K562 (cell line): ENCODE measurements around the gene NPTX2. TPM values are rescaled to one million over a fixed set of nuclear protein-coding genes. Genes with fewer than 3 reads are reported as not detected.

Experiments used
- ATAC-seq: fragments of 200-7000 bp; cut with Tn5 transposase; 3 replicates; pipeline ENCODE4 v1.9.1; 2020; ENCODE audit warnings: moderate library complexity
- BruUV-seq: library from RNA; stranded (reverse); fragments of 400-500 nt; replicated peaks from 2 replicates; lab custom pipeline; 2021; lab: Mats Ljungman, UMichigan
- CTCF ChIA-PET: fragments of 300-600 bp; formaldehyde crosslinking; extraction: SDS; loops from one replicate; lab custom pipeline; 2021; ENCODE audit warnings: low intra/inter-chr PET ratio; lab: Yijun Ruan, JAX
- POLR2A ChIA-PET: fragments of 300-600, 350-650 bp; sonication (Branson Sonifier 250); formaldehyde crosslinking; extraction: SDS; loops from one replicate; lab custom pipeline; 2021; ENCODE audit warnings: antibody characterized with exemption, inconsistent platforms; lab: Yijun Ruan, JAX
- DNase-seq, 4 experiments: peaks; one replicate each; pipeline versions ENCODE4 v3.0.0 to v3.0.0-alpha.2; 2011 to 2018; ENCODE audit warnings: low spot score in 3 of 4, mixed read lengths in 3 of 4; ENCODE audit errors: extremely low read depth in 1 of 4
- FAIRE-seq: peaks from 2 replicates; lab custom pipeline; 2011; peaks lifted over from hg19 to GRCh38; lab: Jason Lieb, UNC
- H2AFZ ChIP-seq: 2 replicates; pipeline ENCODE4 v1.6.0; 2011; ENCODE audit warnings: low read depth, low read length, control low read depth, inconsistent platforms
- H3K27ac ChIP-seq: fragments of 200-600 bp; 3 replicates; pipeline ENCODE4 v1.8.0; 2011; ENCODE audit warnings: low read depth, mild to moderate bottlenecking, control low read depth, inconsistent platforms, low read length, moderate library complexity, mixed read lengths; ENCODE audit errors: extremely low read depth
- H3K27me3 ChIP-seq, 2 experiments: fragments of 300-600 bp in 1 of 2; 2 replicates in 1 of 2; 3 replicates in 1 of 2; pipeline versions ENCODE4 v1.6.0 to v1.8.0; 2011; ENCODE audit warnings: inconsistent platforms in 2 of 2, low read length in 2 of 2, mild to moderate bottlenecking in 1 of 2, mixed read lengths in 1 of 2, moderate library complexity in 1 of 2; ENCODE audit not compliant: control insufficient read depth in 2 of 2, insufficient read depth in 2 of 2
- H3K36me3 ChIP-seq: fragments of 300-600 bp; 3 replicates; pipeline ENCODE4 v1.8.0; 2011; ENCODE audit warnings: mild to moderate bottlenecking, low read length, inconsistent platforms; ENCODE audit not compliant: control insufficient read depth, insufficient read depth
- H3K4me1 ChIP-seq, 2 experiments: fragments of 200-600 bp in 1 of 2; replicated peaks in 1 of 2; 2 replicates in 1 of 2; 3 replicates in 1 of 2; pipeline versions ENCODE4 v1.5.1 to v1.8.0; 2011; ENCODE audit warnings: inconsistent platforms in 2 of 2, low read length in 2 of 2, mild to moderate bottlenecking in 1 of 2, mixed read lengths in 1 of 2, moderate library complexity in 1 of 2; ENCODE audit not compliant: control insufficient read depth in 2 of 2, insufficient read depth in 2 of 2
- H3K4me2 ChIP-seq: 2 replicates; pipeline ENCODE4 v1.6.1; 2011; ENCODE audit warnings: low read length, control low read depth, inconsistent platforms, mixed read lengths; ENCODE audit not compliant: insufficient read depth
- H3K4me3 ChIP-seq: fragments of 200-600 bp; sonication (generic), shearing (Covaris generic); 2 replicates; pipeline ENCODE4 v1.5.1; 2016; ENCODE audit warnings: control low read depth, inconsistent platforms
- H3K79me2 ChIP-seq: fragments of 200-600 bp; 3 replicates; pipeline ENCODE4 v1.8.0; 2011; ENCODE audit warnings: low read length, inconsistent platforms; ENCODE audit not compliant: control insufficient read depth, insufficient read depth
- H3K9ac ChIP-seq, 2 experiments: 2 replicates each; pipeline versions ENCODE4 v1.6.0 to v1.6.1; 2011; ENCODE audit warnings: low read depth in 2 of 2, low read length in 2 of 2, control low read depth in 1 of 2, inconsistent platforms in 1 of 2, mild to moderate bottlenecking in 1 of 2, mixed read lengths in 1 of 2; ENCODE audit not compliant: insufficient read depth in 1 of 2
- H3K9me1 ChIP-seq: one replicate; pipeline ENCODE4 v1.6.0; 2011; ENCODE audit warnings: inconsistent platforms, mild to moderate bottlenecking, low read length, moderate library complexity; ENCODE audit not compliant: control insufficient read depth, insufficient read depth
- H3K9me3 ChIP-seq: replicated peaks from 2 replicates; pipeline ENCODE4 v1.5.1; 2011; ENCODE audit warnings: low read depth, low read length, inconsistent platforms; ENCODE audit not compliant: control insufficient read depth, insufficient read depth
- H4K20me1 ChIP-seq: replicated peaks from 2 replicates; pipeline ENCODE4 v1.6.1; 2011; ENCODE audit warnings: low read length, inconsistent platforms, mixed read lengths; ENCODE audit not compliant: control insufficient read depth, insufficient read depth
- MBD2 ChIP-seq: sonication (generic); IDR thresholded peaks from 2 replicates; pipeline ENCODE4 v1.6.1; 2016; ENCODE audit warnings: low read depth, borderline replicate concordance
- NFXL1 ChIP-seq: fragments of 450-650 bp; formaldehyde crosslinking; IDR thresholded peaks from 2 replicates; pipeline ENCODE4 v1.4.0; 2021; ENCODE audit warnings: mild to moderate bottlenecking
- RB1 ChIP-seq: fragments of 450-650 bp; IDR thresholded peaks from 2 replicates; pipeline ENCODE4 v1.6.1; 2017; ENCODE audit warnings: low read depth, mild to moderate bottlenecking
- SMC3 ChIP-seq: conservative IDR thresholded peaks from 2 replicates; pipeline ENCODE4 v1.6.1; 2011; ENCODE audit warnings: low read depth, low read length, improper control_type of control experiment; ENCODE audit not compliant: insufficient read depth
- ZEB2 ChIP-seq: fragments of 450-650 bp; IDR thresholded peaks from 2 replicates; pipeline ENCODE4 v1.6.1; 2016
- WGBS: fragments of 100-300 bp; shearing (Covaris generic); methylation state at CpG from one replicate; pipeline ENCODE4 v1.1.6; 2016; ENCODE audit warnings: low coverage, mixed read lengths; ENCODE audit not compliant: insufficient coverage; ENCODE audit errors: missing lambda C conversion rate; 5-methylcytosine and 5-hydroxymethylcytosine counted together
- in situ Hi-C: fragments of 300-500 bp; cut with MboI; formaldehyde crosslinking; loops from 4 replicates; pipeline ENCODE4 v1.15.0; 2018; ENCODE audit warnings: inconsistent platforms, mixed read lengths
- intact Hi-C: fragments of 100-400 bp; cut with micrococcal nuclease; formaldehyde crosslinking; loops from 2 replicates; pipeline ENCODE4 v1.14.2; 2022
- polyA plus RNA-seq, 8 experiments: library from polyadenylated mRNA; depleted of rRNA in 4 of 8; stranded (reverse) in 5 of 8; unstranded in 3 of 8; fragments of >200 nt; fragmentation: Nextera tagmentation in 2 of 8; fragmentation: Illumina TruSeq in 1 of 8; extraction: Ambion mirVana in 2 of 8; extraction: Trizol in 1 of 8; gene quantifications; 2 replicates each; pipeline versions ENCODE4 v1.2.1 to v1.2.3, GENCODE V29; 2011 to 2014; ENCODE audit warnings: inconsistent platforms in 1 of 8, missing spikeins in 1 of 8
- total RNA-seq, 7 experiments: library from RNA; depleted of rRNA in 6 of 7; stranded (reverse); fragments of >200 nt in 6 of 7; fragmentation: Illumina TruSeq in 2 of 7; extraction: Trizol in 2 of 7; gene quantifications; 2 replicates each; pipeline versions ENCODE4 v1.2.1 to v1.2.3, GENCODE V29; 2011 to 2021; ENCODE audit warnings: low replicate concordance in 1 of 7
- TF ChIP-seq, protein P1 (sequence below), 2 experiments: fragments of 450-650 bp in 1 of 2; IDR thresholded peaks; 2 replicates each; pipeline ENCODE4 v1.6.1; 2011 to 2017; ENCODE audit warnings: low read depth in 2 of 2, antibody characterized with exemption in 1 of 2, borderline replicate concordance in 1 of 2, low read length in 1 of 2, mild to moderate bottlenecking in 1 of 2, mixed read lengths in 1 of 2; ENCODE audit not compliant: control insufficient read depth in 1 of 2
- TF ChIP-seq, protein P2 (sequence below): fragments of 450-650 bp; formaldehyde crosslinking; IDR thresholded peaks from 2 replicates; pipeline ENCODE4 v1.4.0; 2022; ENCODE audit warnings: missing genetic modification characterization
- TF ChIP-seq, protein P3 (sequence below), 2 experiments: IDR thresholded peaks in 1 of 2; conservative IDR thresholded peaks in 1 of 2; 2 replicates each; pipeline ENCODE4 v1.6.1; 2016; ENCODE audit warnings: low read depth in 2 of 2, mild to moderate bottlenecking in 1 of 2, missing compliant biosample characterization in 1 of 2, missing genetic modification characterization in 1 of 2, moderate library complexity in 1 of 2

NPTX2 gene
- total and polyA plus RNA-seq, 9 of the 15 experiments (the other 6 are each of a cell fraction or from before 2014, with no cell fraction given) = 0.07 TPM; not detected in 8

- DNase-seq (no peak), FAIRE-seq (no peak), ATAC-seq (no peak)
- Histone ChIP-seq H3K9me1 (no peaks in the 10 kb centered on the region), H3K9me3 (no peaks in the 10 kb centered on the region), H3K79me2 (no peaks in the 10 kb centered on the region), H3K4me1 (no peaks in the 10 kb centered on the region), H2AFZ (no peak overlapping the region), H3K4me3 (no peak overlapping the region), H3K27me3 (peaks cover 0 to 11% of the 10 kb centered on the region in 2 experiments; a peak in 1 of 5 replicates), H3K27ac (no peak overlapping the region), H3K4me2 (no peak overlapping the region), H3K36me3 (no peaks in the 10 kb centered on the region), H3K9ac (no peak overlapping the region), H4K20me1 (no peaks in the 10 kb centered on the region)
- BruUV-seq = no TSS peak
- ChIA-PET CTCF (no interaction called here), POLR2A (no interaction called here)
- TF ChIP-seq, protein P1, sequence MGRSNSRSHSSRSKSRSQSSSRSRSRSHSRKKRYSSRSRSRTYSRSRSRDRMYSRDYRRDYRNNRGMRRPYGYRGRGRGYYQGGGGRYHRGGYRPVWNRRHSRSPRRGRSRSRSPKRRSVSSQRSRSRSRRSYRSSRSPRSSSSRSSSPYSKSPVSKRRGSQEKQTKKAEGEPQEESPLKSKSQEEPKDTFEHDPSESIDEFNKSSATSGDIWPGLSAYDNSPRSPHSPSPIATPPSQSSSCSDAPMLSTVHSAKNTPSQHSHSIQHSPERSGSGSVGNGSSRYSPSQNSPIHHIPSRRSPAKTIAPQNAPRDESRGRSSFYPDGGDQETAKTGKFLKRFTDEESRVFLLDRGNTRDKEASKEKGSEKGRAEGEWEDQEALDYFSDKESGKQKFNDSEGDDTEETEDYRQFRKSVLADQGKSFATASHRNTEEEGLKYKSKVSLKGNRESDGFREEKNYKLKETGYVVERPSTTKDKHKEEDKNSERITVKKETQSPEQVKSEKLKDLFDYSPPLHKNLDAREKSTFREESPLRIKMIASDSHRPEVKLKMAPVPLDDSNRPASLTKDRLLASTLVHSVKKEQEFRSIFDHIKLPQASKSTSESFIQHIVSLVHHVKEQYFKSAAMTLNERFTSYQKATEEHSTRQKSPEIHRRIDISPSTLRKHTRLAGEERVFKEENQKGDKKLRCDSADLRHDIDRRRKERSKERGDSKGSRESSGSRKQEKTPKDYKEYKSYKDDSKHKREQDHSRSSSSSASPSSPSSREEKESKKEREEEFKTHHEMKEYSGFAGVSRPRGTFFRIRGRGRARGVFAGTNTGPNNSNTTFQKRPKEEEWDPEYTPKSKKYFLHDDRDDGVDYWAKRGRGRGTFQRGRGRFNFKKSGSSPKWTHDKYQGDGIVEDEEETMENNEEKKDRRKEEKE (IDR thresholded peaks at IDR 0.05; ENCODE audit: borderline replicate concordance in 1 of 2, control insufficient read depth in 1 of 2, low read depth in 2 of 2, low read length in 1 of 2) = no peak
- TF ChIP-seq, protein P2, sequence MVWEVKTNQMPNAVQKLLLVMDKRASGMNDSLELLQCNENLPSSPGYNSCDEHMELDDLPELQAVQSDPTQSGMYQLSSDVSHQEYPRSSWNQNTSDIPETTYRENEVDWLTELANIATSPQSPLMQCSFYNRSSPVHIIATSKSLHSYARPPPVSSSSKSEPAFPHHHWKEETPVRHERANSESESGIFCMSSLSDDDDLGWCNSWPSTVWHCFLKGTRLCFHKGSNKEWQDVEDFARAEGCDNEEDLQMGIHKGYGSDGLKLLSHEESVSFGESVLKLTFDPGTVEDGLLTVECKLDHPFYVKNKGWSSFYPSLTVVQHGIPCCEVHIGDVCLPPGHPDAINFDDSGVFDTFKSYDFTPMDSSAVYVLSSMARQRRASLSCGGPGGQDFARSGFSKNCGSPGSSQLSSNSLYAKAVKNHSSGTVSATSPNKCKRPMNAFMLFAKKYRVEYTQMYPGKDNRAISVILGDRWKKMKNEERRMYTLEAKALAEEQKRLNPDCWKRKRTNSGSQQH = no peak
- TF ChIP-seq SMC3 (no peak), ZEB2 (no peak), MBD2 (no peak), NFXL1 (CRISPR knock-in tag) (no peak), RB1 (no peak)
- TF ChIP-seq, protein P3, sequence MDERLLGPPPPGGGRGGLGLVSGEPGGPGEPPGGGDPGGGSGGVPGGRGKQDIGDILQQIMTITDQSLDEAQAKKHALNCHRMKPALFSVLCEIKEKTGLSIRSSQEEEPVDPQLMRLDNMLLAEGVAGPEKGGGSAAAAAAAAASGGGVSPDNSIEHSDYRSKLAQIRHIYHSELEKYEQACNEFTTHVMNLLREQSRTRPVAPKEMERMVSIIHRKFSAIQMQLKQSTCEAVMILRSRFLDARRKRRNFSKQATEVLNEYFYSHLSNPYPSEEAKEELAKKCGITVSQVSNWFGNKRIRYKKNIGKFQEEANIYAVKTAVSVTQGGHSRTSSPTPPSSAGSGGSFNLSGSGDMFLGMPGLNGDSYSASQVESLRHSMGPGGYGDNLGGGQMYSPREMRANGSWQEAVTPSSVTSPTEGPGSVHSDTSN (CRISPR knock-in tag; IDR thresholded peaks at IDR 0.05; ENCODE audit: low read depth) = no peak
- TF ChIP-seq, protein P3 (tag; conservative IDR thresholded peaks at IDR 0.05; ENCODE audit: low read depth) = no peak
- in situ Hi-C loops (no loop called here), intact Hi-C loops (no loop called here)
- 1% methylated on average over 8 of the region's 8 CpGs for WGBS
Observed at GRCh38 chr7:98670186-98670585, 53.1 kb downstream of the NPTX2 start.
